Dermis blood vessel endothelial cell (primary cell): Measurements from ENCODE around the gene SLC24A1. TPM values are rescaled to one million over a fixed set of nuclear protein-coding genes. Genes with fewer than 3 reads are reported as not detected.
A peak's percentile ranks its signal among the peaks of the same experiment; 100 is the strongest.

Source experiments
- DNase-seq: peaks from one replicate; pipeline ENCODE4 v3.0.0; 2010
- total RNA-seq: library from RNA; depleted of rRNA; stranded (reverse); fragments of >200 nt; gene quantifications from 2 replicates; pipeline ENCODE4 v1.2.3, GENCODE V29; 2014

Gene SLC24A1
- total RNA-seq, 1 donor from 2014 or later, result 5.3 TPM

DNA sequence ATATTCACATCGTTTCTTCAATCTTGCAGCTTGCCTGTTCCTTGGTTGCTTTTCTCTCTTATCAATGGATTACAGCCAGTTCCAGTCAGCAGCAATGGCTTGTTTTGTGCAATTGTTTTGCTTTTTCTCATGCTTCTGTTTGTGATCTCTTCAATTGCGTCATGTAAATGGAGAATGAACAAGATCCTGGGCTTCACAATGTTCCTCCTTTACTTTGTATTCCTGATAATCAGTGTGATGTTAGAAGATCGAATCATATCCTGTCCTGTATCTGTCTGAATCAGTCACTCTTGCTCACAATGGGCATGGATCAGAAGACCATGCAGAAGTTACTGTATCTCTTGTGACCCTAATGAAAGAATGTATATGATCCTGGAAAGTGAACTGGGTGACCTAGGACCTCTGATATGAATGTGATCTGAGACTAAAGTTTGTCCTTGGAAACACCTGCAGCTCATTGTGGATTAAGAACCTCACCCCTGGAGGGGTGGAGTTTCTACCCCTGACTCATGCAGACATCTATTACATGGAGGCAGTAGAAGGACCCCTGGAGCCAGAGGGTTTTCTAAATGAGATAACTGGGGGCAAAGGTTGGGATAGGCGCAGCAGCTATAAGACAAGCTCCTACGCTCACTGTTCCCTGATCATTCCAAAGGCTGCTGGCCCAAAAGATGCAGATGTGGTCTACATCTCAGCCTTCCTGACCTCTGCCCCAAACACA lies 32.2 kb downstream of the SLC24A1 start:
- DNase-seq, result peak; percentile 60

DNA sequence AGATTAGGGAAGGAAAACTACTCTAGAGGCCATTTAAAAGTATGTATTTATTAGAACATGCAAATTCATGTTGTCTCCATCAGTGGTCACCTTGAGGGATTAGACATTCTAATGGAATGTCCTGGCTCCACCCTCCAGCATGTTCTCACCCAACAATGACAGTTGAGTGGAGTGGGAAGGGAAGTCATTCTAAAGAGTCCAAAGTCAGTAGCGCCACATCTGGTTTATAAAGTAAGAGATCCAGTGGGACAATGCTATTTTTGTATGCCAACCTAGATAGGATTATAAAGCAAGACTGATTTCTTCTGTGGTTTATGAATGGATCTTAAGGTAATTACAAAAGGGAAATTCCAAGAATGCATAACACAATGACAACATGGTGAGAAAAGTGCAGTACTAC lies 33.3 kb downstream of the SLC24A1 start:
- DNase-seq, result peak; percentile 61

DNA sequence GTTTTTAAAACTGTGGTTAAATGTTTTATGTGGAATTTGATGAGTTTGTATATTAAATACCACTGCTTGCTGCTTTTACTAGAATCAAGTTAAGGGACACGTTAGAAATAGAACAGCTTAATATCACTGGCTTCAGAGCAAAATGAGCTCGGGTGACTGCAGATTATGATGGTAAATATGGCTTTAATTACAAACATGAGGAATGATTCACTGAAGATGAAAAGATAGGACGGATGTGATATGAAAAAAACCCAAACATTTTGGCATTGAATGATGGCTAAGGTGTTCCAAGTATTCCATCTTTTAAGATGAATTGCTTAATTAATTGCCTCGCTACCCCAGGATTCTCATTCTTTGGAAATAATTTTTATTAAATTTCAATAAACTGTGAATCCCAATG lies 33.7 kb downstream of the SLC24A1 start:
- DNase-seq, result no peak

DNA sequence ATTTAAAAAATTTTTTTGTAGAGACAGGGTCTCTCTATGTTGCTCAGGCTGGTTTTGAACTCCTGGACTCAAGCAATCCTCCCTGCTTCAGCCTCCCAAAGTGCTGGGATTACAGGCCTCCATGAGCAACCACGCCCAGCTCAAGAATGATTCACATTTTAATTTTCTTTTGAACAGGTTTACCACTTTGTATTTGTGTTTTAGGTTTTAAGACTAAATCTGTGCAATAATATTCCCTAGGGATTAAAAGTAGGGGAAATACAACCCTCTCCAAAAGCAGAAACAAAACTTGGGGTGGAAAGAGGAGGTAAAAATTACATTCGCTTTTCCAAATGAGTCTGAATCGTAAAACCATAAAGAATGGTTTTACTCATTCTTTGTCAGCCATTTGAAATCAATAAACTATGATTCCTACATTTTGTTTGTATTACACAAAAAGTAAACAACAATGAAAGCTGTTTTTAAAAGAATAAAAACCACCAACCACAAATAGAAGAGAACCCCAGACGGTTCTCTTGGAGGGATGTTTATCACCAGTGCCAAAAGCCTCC lies 37.8 kb downstream of the SLC24A1 start:
- no peak for DNase-seq

DNA sequence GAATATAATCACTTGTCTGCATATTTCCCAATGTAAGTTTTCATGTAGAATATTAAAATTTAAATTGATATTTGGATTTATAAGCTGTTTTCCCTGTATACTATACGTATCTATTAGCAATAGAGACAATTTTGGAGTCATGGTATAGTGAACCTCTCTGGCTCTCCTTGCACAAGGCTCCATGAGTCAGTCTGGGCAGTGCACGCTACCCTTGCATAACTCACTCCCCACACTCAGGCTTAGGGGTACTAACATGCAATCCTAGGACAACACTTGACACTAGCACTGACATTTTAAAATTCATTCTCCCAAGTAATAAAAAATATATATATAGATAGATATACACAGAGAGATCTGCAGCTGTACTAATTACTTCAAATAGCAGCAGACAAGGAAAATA lies 39.2 kb downstream of the SLC24A1 start:
- no peak for DNase-seq

DNA sequence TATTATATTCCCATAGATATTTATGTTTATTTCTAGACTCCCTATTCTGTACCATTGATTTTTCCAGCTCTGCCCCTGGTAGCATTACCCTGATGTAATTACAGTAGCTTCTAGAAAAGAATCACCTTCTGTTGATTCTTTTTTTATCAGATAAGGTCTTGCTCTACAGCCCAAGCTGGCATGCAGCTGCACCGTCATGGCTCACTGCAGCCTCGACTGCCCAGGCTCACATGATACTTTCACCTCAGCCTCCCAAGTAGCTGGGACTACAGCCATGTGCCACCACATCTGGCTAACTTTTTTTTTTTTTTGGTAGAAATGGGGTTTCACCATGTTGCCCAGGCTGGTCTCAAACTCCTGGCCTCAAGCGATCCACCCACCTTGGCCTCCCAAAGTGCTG lies 41.8 kb downstream of the SLC24A1 start:
- no peak for DNase-seq

DNA sequence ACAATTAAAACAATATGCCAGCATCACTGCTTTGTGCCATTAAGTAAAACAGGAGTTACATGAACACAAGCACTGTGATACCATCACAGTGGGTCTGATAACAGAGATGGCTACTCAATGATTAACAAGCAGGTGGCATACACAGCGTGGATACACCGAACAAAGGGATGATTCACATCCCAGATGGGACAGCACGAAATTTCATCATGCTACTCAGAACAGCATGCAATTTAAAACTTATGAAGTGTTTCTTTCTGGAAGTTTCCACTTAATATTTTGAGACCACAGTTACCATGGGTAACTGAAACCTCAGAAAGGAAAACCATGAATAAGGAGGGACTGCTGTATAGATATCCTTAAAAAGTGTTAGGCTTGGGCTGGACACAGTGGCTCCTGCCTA lies 44.5 kb downstream of the SLC24A1 start:
- peak; percentile 79 for DNase-seq

DNA sequence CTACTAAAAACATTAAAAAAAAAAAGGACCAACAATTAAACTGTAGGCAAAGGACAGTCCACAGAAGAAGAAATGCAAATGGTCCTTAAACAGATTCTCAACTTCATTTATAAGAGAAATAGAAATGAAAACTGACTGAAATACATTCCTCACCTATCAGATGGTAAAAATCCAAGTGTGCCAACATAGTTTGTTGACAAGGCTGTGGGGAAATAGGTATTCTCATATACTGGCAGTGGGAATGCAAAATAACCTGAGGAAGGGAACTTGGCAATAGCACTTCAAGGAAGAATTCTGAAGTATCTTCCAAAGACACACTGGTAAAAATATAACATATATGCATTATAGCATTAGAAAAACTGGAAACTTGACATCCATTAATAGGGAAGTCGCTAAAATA lies 53.8 kb downstream of the SLC24A1 start:
- DNase-seq, result no peak

DNA sequence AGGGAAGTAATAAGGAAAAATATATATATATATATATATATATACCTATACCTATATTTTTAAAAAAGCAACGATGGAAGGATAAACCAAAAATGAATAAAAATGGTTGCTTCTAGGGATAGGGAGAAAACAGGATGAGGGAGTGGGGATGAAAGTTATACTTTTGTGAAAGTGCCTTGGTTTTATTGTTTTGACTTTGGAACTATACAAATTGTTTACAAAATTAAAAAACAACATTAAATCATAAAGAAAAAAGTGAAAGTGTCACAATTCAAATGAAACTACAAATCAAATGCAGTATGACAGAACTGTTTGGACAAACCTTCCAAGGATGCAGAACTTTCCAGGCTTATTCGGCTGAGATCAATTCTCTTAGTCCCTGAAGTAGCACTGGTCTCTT lies 54.4 kb downstream of the SLC24A1 start:
- DNase-seq, result no peak

DNA sequence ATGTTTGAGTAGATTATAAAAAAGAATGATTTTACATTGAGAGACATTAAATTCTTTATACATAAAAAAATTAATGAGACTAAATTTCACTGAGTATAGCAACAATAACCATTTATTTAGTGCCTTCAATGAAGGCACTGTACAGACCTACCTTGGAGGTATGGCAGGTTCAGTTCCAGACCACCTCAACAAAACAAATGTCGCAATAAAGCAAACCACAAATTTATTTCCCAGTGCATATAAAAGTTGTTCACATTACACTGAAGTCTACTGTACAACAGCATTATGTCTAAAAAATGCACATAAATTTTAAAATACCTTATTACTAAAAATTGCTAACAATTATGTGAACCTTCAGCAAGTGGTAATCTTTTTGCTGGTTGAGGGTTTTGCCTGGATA lies 58.8 kb downstream of the SLC24A1 start:
- DNase-seq, result no peak

DNA sequence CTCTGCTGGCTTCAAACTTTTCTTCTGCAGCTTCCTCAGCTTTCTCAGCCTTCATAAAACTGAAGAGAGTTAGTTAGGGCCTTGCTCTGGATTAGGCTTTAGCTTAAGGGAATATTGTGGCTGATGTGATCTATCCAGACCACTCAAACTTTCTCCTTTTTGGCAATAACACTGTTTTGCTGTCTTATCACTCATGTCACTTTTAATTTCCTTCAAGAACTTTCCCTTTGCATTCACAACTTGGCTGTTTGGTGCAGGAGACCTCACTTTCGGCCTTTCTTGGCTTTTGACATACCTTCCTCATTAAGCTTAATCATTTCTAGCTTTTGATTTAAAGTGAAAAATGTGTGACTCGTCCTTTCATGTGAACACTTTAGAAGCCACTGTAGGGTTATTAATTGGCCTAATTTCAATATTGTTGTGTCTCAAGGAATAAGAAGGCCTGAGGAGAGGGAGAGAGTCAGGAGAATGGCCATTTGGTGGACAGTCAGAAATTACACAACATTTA lies 60.7 kb downstream of the SLC24A1 start:
- no peak for DNase-seq

DNA sequence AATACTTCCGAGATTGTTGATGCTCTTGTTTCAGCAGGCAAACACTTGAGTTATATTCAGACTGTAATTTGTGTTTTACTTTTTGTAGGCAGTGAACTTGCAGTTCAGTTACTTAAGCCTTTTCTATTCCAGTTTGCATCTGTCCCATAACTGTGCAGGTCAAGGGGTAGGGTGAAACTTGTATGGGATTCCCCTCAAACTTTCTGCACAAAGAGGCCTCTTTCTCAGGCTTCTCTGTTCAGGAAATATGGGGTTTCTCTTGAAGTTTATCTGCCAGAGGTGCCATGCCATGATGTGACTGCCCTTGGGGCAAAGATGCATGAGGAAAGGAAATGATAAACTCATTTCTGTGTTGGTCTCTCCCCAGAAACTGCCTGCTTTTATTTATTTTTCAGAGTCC lies 66.7 kb downstream of the SLC24A1 start:
- DNase-seq, result no peak

DNA sequence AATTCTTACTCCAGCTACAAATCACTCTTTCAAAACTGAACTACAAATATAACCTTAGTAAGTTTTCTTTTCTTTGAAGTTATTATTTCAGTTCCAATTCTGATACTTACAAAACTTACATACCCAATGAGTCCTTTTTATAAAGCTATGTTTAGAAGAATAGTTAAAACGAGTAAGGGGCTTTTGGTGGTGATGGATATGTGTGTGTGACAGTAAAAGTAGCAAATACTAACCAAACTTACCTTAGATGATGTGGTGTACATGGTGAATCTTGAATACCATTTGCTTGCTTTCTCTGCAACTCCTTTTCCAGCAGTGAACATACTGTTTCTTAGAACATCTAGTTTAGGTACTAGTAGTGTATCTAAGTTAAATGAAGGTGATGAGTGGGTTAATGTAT lies 68.4 kb downstream of the SLC24A1 start:
- DNase-seq, result no peak

DNA sequence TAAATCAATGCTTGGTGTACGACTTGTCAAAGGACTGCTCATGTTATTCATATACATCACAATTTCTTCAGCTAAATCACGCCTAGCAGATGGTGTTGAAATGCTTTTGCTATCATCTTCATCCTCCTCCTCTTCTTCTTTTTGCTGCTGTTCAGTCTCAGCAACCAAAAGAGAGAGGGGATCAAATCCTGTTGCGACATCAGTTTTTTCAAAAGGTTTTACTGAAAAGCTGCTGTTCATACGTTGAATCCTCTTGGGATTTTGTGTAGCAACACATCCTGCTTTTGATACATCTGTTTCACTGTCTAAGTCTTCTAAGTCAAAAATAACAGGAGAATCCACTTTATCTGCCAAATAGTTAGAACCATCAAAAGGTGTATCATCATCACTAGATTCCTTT lies 69.0 kb downstream of the SLC24A1 start:
- no peak for DNase-seq

DNA sequence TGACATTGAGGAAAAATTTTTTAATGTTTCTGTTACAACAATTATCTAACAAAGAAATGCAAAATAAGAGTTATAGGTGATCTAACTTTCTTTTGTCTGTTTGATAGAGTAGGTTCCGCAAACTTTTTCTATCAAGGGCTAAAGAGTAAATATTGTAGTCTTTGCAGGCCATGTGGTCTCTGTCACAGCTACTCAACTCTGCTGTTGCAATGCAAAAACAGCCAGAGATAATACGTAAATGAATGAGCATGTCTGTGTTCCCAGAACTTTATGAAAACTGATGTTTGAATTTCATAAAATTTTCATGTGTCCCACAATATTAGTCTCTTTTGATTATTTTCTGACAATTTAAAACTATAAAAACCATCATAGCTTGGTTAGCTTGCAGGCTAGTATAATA lies 73.3 kb downstream of the SLC24A1 start:
- DNase-seq, result no peak

Other genes starting within 250 kb of the SLC24A1 start
- not detected in 2 replicates for gene IGDCC3, start 243.9 kb upstream of the SLC24A1 start, total RNA-seq
- gene IGDCC4, start 199.0 kb upstream of the SLC24A1 start, total RNA-seq, result 0.09 and 0.17 TPM in 2 replicates
- gene DPP8, start 104.2 kb upstream of the SLC24A1 start, total RNA-seq, result 63.5 and 63.9 TPM in 2 replicates
- 93.1 and 105 TPM in 2 replicates for gene HACD3, start 91.5 kb upstream of the SLC24A1 start, total RNA-seq
- 42.9 and 48.4 TPM in 2 replicates for gene INTS14, start 10.8 kb upstream of the SLC24A1 start, total RNA-seq
- 27.6 and 41.5 TPM in 2 replicates for gene DENND4A, start 170.4 kb downstream of the SLC24A1 start, total RNA-seq
- 485 and 795 TPM in 2 replicates for gene RAB11A, start 247.6 kb downstream of the SLC24A1 start, total RNA-seq